SU-DHL-6 (cell line): ENCODE data around the gene TP73.
"Not testable (repeated sequence)": the region's sequence is repeated elsewhere in the genome, so short reads cannot be mapped to it uniquely, and the experiment has no call there.

Experiments
- H2AFZ ChIP-seq: fragments of 200-600 bp; sonication (generic); 2 replicates; pipeline ENCODE4 v1.6.1; 2014; ENCODE audit warnings: low read depth, mild to moderate bottlenecking, moderate library complexity, mixed read lengths, antibody characterized with exemption, low read length; ENCODE audit not compliant: severe bottlenecking
- H3F3A ChIP-seq: fragments of 200-600 bp; shearing (Covaris generic); 2 replicates; pipeline ENCODE4 v1.6.0; 2016; ENCODE audit warnings: antibody characterized with exemption, mild to moderate bottlenecking; ENCODE audit not compliant: insufficient read depth
- H3K27ac ChIP-seq: fragments of 200-600 bp; sonication (generic); 2 replicates; pipeline ENCODE4 v1.5.1; 2016; ENCODE audit warnings: low read depth, mild to moderate bottlenecking, low read length, moderate library complexity, mixed read lengths
- H3K27me3 ChIP-seq: fragments of 200-600 bp; sonication (generic), shearing (Covaris generic); 2 replicates; pipeline ENCODE4 v1.6.0; 2014; ENCODE audit warnings: mild to moderate bottlenecking, low read length
- H3K36me3 ChIP-seq: fragments of 200-600 bp; sonication (generic); 2 replicates; pipeline ENCODE4 v1.6.1; 2014; ENCODE audit warnings: mild to moderate bottlenecking, low read length, mixed read lengths
- H3K4me2 ChIP-seq: fragments of 300-600, 200-600 bp; shearing (Covaris generic), sonication (generic); 2 replicates; pipeline ENCODE4 v1.6.0; 2014; ENCODE audit warnings: low read length, low read depth, mild to moderate bottlenecking; ENCODE audit not compliant: poor library complexity, severe bottlenecking
- H3K4me3 ChIP-seq: fragments of 200-600 bp; sonication (generic); 2 replicates; pipeline ENCODE4 v1.5.1; 2014; ENCODE audit warnings: antibody characterized with exemption, low read length, mild to moderate bottlenecking, mixed read lengths; ENCODE audit not compliant: insufficient read depth, poor library complexity, severe bottlenecking
- H3K79me2 ChIP-seq: fragments of 200-600 bp; sonication (generic); 2 replicates; pipeline ENCODE4 v1.6.1; 2014; ENCODE audit warnings: mild to moderate bottlenecking, low read length, moderate library complexity; ENCODE audit not compliant: insufficient read depth
- H3K9ac ChIP-seq: fragments of 200-600 bp; sonication (generic); 2 replicates; pipeline ENCODE4 v1.7.0; 2014; ENCODE audit warnings: mild to moderate bottlenecking, low read length
- H3K9me2 ChIP-seq: fragments of 200-600 bp; sonication (generic); replicated peaks from 2 replicates; pipeline ENCODE4 v1.6.1; 2014; ENCODE audit warnings: low read length; ENCODE audit not compliant: insufficient read depth
- H3K9me3 ChIP-seq: fragments of 200-600 bp; sonication (generic); 2 replicates; pipeline ENCODE4 v1.6.1; 2014; ENCODE audit warnings: low read length, mixed read lengths; ENCODE audit not compliant: insufficient read depth
- H4K20me1 ChIP-seq: fragments of 200-600 bp; sonication (generic); 2 replicates; pipeline ENCODE4 v1.6.1; 2014; ENCODE audit warnings: low read depth, mild to moderate bottlenecking, antibody characterized with exemption, low read length, moderate library complexity, mixed read lengths
- CTCF ChIP-seq: fragments of 200-600 bp; sonication (generic); IDR thresholded peaks from one replicate; pipeline ENCODE4 v1.5.1; 2017; ENCODE audit warnings: antibody characterized with exemption, mild to moderate bottlenecking, low read length, moderate library complexity; ENCODE audit not compliant: insufficient read depth, poor library complexity, severe bottlenecking
- EZH2phosphoT487 ChIP-seq: fragments of 200-600 bp; sonication (generic), shearing (Covaris generic); conservative IDR thresholded peaks from 2 replicates; pipeline ENCODE4 v1.6.1; 2018; ENCODE audit warnings: mild to moderate bottlenecking, antibody characterized with exemption, low read length, moderate library complexity, mixed read lengths

Gene TP73

GRCh38 chr1:3721955-3722465 lies 69.7 kb downstream of the TP73 start:
- Histone ChIP-seq H3K4me3 (no peak overlapping the region), H2AFZ (no peak overlapping the region), H3K27ac (no peak overlapping the region), H4K20me1 (no peaks in the 10 kb centered on the region), H3K79me2 (no peaks in the 10 kb centered on the region), H3K27me3 (no peaks in the 10 kb centered on the region), H3K9me2 (no peaks in the 10 kb centered on the region), H3K4me2 (no peak overlapping the region), H3F3A (no peaks in the 10 kb centered on the region), H3K36me3 (no peaks in the 10 kb centered on the region), H3K9me3 (no peaks in the 10 kb centered on the region), H3K9ac (no peak overlapping the region)
- TF ChIP-seq CTCF (no peak), EZH2phosphoT487 (no peak)

GRCh38 chr1:3722846-3723245 lies 70.5 kb downstream of the TP73 start:
- Histone ChIP-seq H3K4me3 (no peak overlapping the region), H3K4me2 (no peak overlapping the region), H4K20me1 (no peaks in the 10 kb centered on the region), H3K27me3 (no peaks in the 10 kb centered on the region), H3F3A (no peaks in the 10 kb centered on the region), H3K79me2 (no peaks in the 10 kb centered on the region), H3K9ac (no peak overlapping the region), H3K36me3 (no peaks in the 10 kb centered on the region), H2AFZ (no peak overlapping the region), H3K9me2 (no peaks in the 10 kb centered on the region), H3K27ac (no peak overlapping the region), H3K9me3 (no peaks in the 10 kb centered on the region)
- no peak for TF ChIP-seq EZH2phosphoT487
- TF ChIP-seq CTCF = no peak

- not testable (repeated sequence) for H3F3A ChIP-seq, H3K4me3 ChIP-seq, H4K20me1 ChIP-seq, H3K27me3 ChIP-seq, H3K79me2 ChIP-seq, H3K9me3 ChIP-seq, H2AFZ ChIP-seq, H3K36me3 ChIP-seq, H3K9ac ChIP-seq, H3K9me2 ChIP-seq, H3K27ac ChIP-seq, H3K4me2 ChIP-seq
- TF ChIP-seq CTCF = peak; percentile 74
Observed at GRCh38 chr1:3724416-3725030, 72.2 kb downstream of the TP73 start.

DNA sequence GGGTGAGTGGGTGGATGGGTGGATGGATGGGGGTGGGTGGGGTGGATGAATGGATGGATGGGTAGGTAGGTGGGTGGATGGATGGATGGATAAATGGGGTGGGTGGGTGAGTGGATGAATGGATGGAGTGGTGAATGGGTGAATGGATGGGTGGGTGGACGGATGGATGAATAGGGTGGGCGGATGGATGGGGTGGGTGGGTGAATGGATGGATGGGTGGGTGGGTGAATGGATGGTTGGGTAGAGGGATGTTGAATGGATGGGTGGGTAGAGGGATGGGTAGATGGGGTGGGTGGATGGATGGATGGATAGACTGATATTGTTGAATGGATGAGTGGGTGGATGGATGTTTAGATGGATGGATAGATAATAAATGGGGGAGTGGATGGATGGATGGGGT lies 73.0 kb downstream of the TP73 start:
- TF ChIP-seq EZH2phosphoT487 (no peak), CTCF (no peak)
- H3F3A ChIP-seq = no peaks in the 10 kb centered on the region
- H3K9ac ChIP-seq = no peak overlapping the region
- H3K4me3 ChIP-seq = no peak overlapping the region
- no peaks in the 10 kb centered on the region for H4K20me1 ChIP-seq
- no peaks in the 10 kb centered on the region for H3K27me3 ChIP-seq
- no peaks in the 10 kb centered on the region for H3K9me3 ChIP-seq
- H3K27ac ChIP-seq = no peak overlapping the region
- H3K36me3 ChIP-seq = no peaks in the 10 kb centered on the region
- H3K9me2 ChIP-seq = no peaks in the 10 kb centered on the region
- no peak overlapping the region for H2AFZ ChIP-seq
- no peak overlapping the region for H3K4me2 ChIP-seq
- H3K79me2 ChIP-seq = no peaks in the 10 kb centered on the region
